ENCODE data around the gene KASH5. TPM values are rescaled to one million over a fixed set of nuclear protein-coding genes. Genes with fewer than 3 reads are reported as not detected.

The KASH5 gene
- total RNA-seq, 1 experiment from 2014 or later: not detected

DNA sequence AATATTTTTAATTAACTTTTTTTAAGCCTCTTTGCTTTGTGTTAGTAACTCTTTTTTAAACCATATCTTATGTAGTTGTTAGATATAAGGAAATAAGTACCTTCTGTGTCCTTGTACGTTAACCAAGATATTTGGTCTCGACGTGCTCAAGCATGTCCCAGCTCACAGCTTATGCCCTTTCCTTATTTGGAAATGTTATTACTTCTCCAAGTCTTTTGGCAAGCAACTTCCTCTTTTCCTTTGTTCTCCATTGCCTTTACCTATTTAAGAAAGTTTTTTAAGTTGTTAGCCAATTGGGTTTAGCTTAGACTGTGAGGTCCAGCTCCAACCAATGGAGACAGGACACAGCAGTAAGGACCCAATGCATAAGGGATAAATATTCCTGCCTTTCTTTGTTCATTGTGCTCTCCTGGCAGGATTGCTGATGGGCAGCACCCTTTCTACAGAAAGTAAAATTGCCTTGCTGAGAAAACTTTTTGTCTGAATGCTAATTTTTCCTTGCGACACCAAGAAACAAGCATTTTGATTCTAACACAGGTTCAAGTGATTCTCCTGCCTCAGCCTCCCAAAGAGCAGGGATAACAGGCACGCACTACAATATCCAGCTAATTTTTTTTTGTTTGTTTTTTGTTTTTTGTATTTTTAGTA is 19.2 kb upstream of the KASH5 start:
- Histone ChIP-seq H3K4me1 (ENCODE audit: insufficient read depth, low read length) (no peaks in the 10 kb centered on the region; the same call in 1 of the 2 replicates), H3T11ph (ENCODE audit: low read length) (no peak overlapping the region), H3K79me1 (ENCODE audit: insufficient read depth, low read depth, low read length, poor library complexity, severe bottlenecking) (no peaks in the 10 kb centered on the region), H3K9me3 (ENCODE audit: control insufficient read depth, low read depth, low read length) (peaks cover 11% of the 10 kb centered on the region), H3K56ac (ENCODE audit: insufficient read length, low read depth, low read length) (no peak overlapping the region), H2AK5ac (ENCODE audit: insufficient read length, low read length) (no peak overlapping the region), H3K23ac (ENCODE audit: insufficient read length, low read depth, low read length) (no peak overlapping the region), H3K23me2 (ENCODE audit: insufficient read length, low read depth, low read length, poor library complexity, severe bottlenecking) (no peaks in the 10 kb centered on the region), H3K79me2 (ENCODE audit: insufficient read depth, low read length) (no peaks in the 10 kb centered on the region), H3K27me3 (ENCODE audit: insufficient read depth, low read length) (no peaks in the 10 kb centered on the region), H2BK15ac (ENCODE audit: low read depth, low read length) (no peak overlapping the region), H3K14ac (ENCODE audit: insufficient read depth, low read length) (no peak overlapping the region), H4K91ac (ENCODE audit: insufficient read length, low read depth, low read length) (no peak overlapping the region), H4K5ac (ENCODE audit: insufficient read length, low read depth, low read length) (no peak overlapping the region), H3K4me2 (ENCODE audit: insufficient read depth, insufficient read length, low read length) (no peak overlapping the region), H3K4ac (ENCODE audit: low read depth, low read length) (no peak overlapping the region), H3K18ac (ENCODE audit: insufficient read length, low read depth, low read length) (no peak overlapping the region), H2AFZ (ENCODE audit: low read length) (no peak overlapping the region), H3K9ac (ENCODE audit: extremely low read depth, insufficient read length, low read length) (no peak overlapping the region), H3K27ac (ENCODE audit: insufficient read length, low read depth, low read length) (no peak overlapping the region), H4K20me1 (ENCODE audit: control insufficient read depth, insufficient read depth, insufficient read length) (no peaks in the 10 kb centered on the region), H2BK12ac (ENCODE audit: insufficient read length, low read depth, low read length) (no peak overlapping the region), H2BK5ac (ENCODE audit: insufficient read length, low read length) (no peak overlapping the region), H2BK20ac (ENCODE audit: low read depth, low read length, poor library complexity, severe bottlenecking) (no peak overlapping the region), H4K8ac (replicated peaks; ENCODE audit: insufficient read length, low read depth, low read length) (no peak overlapping the region), H2BK120ac (ENCODE audit: low read depth, low read length, poor library complexity, severe bottlenecking) (no peak overlapping the region)
- WGBS (ENCODE audit: extremely low coverage, insufficient read length, low lambda C conversion rate): no CpG with 5 or more reads among the region's 5 CpGs
- H3K27me3 Mint-ChIP-seq (ENCODE audit: low read depth): peaks cover 11% of the 10 kb centered on the region
- H3K4me1 Mint-ChIP-seq: peaks cover 4 to 7% of the 10 kb centered on the region in 2 experiments; a peak in 2 of 4 replicates
- H3K9me3 Mint-ChIP-seq: peaks cover 16 to 22% of the 10 kb centered on the region in 2 experiments
- H3K4me3 Mint-ChIP-seq: no peak overlapping the region
- H3K36me3 Mint-ChIP-seq (ENCODE audit: insufficient read depth in 1 of 3, low read depth in 3 of 3): peaks cover 10 to 16% (median 12%) of the 10 kb centered on the region in 3 experiments; a peak in 6 of 7 replicates
- DNase-seq: no peak
- TF ChIP-seq, protein P1, sequence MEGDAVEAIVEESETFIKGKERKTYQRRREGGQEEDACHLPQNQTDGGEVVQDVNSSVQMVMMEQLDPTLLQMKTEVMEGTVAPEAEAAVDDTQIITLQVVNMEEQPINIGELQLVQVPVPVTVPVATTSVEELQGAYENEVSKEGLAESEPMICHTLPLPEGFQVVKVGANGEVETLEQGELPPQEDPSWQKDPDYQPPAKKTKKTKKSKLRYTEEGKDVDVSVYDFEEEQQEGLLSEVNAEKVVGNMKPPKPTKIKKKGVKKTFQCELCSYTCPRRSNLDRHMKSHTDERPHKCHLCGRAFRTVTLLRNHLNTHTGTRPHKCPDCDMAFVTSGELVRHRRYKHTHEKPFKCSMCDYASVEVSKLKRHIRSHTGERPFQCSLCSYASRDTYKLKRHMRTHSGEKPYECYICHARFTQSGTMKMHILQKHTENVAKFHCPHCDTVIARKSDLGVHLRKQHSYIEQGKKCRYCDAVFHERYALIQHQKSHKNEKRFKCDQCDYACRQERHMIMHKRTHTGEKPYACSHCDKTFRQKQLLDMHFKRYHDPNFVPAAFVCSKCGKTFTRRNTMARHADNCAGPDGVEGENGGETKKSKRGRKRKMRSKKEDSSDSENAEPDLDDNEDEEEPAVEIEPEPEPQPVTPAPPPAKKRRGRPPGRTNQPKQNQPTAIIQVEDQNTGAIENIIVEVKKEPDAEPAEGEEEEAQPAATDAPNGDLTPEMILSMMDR (conservative IDR thresholded peaks at IDR 0.05): no peak
- H3K27ac Mint-ChIP-seq: no peak overlapping the region
